Measurements from ENCODE around the gene TBC1D24. TPM values are rescaled to one million over a fixed set of nuclear protein-coding genes. Genes with fewer than 3 reads are reported as not detected.

Gene TBC1D24
- total RNA-seq, 4 donors from 2014 or later, result 5.6 to 16.2 (median 13.6) TPM

DNA sequence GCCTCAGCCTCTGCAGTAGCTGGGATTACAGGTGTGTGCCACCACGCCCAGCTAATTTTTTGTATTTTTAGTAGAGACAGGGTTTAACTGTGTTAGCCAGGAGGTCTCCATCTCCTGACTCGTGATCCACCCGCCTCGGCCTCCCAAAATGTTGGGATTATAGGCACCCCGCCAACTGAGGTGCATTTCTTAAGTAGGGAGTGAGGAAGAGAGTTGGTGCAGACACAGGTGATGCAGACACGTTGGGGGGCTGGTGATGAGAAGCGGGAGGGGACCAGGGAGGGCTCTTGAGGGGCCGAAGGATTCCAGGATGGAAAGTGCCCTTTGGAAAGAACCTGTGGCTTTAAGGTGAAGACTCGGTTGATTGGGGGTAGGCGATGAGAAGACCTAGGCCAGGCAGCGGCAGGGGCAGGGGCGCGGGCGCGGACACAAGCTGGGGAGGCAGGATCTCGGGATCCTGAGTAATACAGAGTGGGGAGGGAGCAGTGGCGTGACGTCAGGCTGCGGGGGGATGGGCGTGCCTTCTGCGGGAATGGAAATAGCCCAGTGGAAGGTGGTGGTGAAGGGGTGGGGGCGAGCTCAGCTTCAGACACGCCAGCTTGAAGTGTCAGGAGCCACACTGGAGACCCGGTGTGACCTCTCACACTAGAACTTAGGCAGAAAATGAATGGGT lies 36.3 kb downstream of the TBC1D24 start:
- Histone ChIP-seq H3K27ac (no peak overlapping the region), H3K4me3 (no peak overlapping the region), H3K27me3 (no peaks in the 10 kb centered on the region), H3K36me3 (no peaks in the 10 kb centered on the region), H3K4me1 (peaks cover 0 to 39% (median 35%) of the 10 kb centered on the region in 4 donors), H3K9me3 (no peaks in the 10 kb centered on the region)
- peak in 1 of 3 donors; percentile 74 for DNase-seq
- TF ChIP-seq, protein P1, sequence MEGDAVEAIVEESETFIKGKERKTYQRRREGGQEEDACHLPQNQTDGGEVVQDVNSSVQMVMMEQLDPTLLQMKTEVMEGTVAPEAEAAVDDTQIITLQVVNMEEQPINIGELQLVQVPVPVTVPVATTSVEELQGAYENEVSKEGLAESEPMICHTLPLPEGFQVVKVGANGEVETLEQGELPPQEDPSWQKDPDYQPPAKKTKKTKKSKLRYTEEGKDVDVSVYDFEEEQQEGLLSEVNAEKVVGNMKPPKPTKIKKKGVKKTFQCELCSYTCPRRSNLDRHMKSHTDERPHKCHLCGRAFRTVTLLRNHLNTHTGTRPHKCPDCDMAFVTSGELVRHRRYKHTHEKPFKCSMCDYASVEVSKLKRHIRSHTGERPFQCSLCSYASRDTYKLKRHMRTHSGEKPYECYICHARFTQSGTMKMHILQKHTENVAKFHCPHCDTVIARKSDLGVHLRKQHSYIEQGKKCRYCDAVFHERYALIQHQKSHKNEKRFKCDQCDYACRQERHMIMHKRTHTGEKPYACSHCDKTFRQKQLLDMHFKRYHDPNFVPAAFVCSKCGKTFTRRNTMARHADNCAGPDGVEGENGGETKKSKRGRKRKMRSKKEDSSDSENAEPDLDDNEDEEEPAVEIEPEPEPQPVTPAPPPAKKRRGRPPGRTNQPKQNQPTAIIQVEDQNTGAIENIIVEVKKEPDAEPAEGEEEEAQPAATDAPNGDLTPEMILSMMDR (IDR thresholded peaks at IDR 0.05), result no peak
- TF ChIP-seq POLR2A (IDR thresholded peaks at IDR 0.05), result no peak

DNA sequence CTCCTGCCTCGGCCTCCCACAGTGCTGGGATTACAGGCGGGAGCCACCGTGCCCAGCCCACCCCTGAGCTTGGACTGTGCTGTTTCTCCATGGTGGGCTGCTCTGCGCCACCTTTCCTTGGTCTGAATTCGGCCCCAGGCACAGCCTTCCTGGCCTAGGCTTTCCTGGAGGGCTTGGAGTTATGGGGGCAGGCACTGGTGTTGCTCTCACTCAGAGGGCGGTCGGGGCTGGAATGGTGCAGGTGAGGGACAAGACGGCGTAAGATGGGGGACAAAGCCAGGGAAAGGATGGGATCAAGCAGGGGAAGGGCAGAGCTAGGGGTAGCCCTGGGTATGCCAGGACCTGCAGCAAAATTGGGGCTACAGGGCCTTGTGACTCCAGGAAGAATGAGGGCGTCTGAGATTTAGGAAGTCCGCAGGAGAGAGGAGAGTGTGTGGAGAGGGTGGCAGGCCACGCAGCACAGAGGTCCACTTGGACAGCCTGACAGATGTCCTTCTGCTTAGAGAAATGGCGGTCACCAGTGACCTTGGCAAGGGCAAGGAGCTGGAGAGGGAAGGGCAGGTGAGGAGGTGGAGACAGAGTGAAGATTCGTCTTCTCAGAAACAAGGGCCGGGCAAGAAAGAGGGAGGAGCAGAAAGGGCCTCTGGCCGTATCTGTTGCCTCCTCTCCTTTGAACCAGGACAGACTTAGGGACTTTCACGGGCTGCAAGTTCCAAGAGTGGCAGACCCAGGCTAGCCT lies 37.2 kb downstream of the TBC1D24 start:
- TF ChIP-seq, protein P1 (IDR thresholded peaks at IDR 0.05), result no peak
- no peak for TF ChIP-seq POLR2A (IDR thresholded peaks at IDR 0.05)
- H3K4me3 ChIP-seq, result no peak overlapping the region
- H3K27ac ChIP-seq, result peak overlapping the region in 1 of 4 donors; percentile 100
- H3K9me3 ChIP-seq, result no peaks in the 10 kb centered on the region
- no peaks in the 10 kb centered on the region for H3K36me3 ChIP-seq
- no peaks in the 10 kb centered on the region for H3K27me3 ChIP-seq
- peaks cover 0 to 45% (median 43%) of the 10 kb centered on the region in 4 donors for H3K4me1 ChIP-seq
- DNase-seq, result no peak

DNA sequence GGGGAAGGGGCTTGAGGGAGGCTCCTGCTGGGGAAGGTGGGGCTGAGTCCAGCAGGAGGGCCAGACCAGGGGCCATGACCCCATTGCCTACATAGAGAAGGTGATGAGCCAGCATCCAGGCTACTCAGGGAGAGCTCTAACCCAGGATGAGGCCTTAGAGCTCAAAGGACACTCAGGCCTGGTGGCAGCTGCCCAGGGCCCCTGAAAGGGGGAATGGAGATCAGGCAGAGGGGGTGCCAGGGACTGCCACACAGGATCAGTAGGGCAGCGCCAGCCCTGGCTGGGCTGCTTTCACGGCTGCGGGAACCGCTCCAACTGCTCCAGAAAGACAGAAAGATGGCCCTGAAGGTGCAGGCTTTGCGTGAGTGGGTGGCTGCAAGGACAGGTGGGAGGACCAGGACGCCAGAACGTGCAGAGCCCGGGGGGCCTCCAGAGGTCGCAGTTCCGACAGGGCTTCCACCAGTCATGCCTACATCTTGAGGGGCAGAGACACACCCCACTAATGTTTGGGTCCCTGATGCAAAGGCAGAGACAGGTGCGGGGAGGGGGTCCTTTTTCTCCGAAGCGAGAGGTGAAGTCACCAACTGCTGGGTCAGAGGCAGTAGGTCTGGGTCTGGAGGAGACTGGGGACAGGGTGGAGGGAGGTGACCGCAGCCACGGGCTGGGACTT lies 37.9 kb downstream of the TBC1D24 start:
- no peaks in the 10 kb centered on the region for H3K36me3 ChIP-seq
- H3K27me3 ChIP-seq, result no peaks in the 10 kb centered on the region
- TF ChIP-seq, protein P1 (IDR thresholded peaks at IDR 0.05), result peak in 1 of 6 experiments; percentile 31
- TF ChIP-seq POLR2A (IDR thresholded peaks at IDR 0.05), result no peak
- peak in 2 of 3 donors; percentile 53 to 72 for DNase-seq
- no peaks in the 10 kb centered on the region for H3K9me3 ChIP-seq
- peaks cover 0 to 52% (median 40%) of the 10 kb centered on the region in 4 donors for H3K4me1 ChIP-seq
- H3K27ac ChIP-seq, result peak overlapping the region; percentile 96 to 100 (median 99)
- H3K4me3 ChIP-seq, result peak overlapping the region; percentile 77 to 100 (median 92)

DNA sequence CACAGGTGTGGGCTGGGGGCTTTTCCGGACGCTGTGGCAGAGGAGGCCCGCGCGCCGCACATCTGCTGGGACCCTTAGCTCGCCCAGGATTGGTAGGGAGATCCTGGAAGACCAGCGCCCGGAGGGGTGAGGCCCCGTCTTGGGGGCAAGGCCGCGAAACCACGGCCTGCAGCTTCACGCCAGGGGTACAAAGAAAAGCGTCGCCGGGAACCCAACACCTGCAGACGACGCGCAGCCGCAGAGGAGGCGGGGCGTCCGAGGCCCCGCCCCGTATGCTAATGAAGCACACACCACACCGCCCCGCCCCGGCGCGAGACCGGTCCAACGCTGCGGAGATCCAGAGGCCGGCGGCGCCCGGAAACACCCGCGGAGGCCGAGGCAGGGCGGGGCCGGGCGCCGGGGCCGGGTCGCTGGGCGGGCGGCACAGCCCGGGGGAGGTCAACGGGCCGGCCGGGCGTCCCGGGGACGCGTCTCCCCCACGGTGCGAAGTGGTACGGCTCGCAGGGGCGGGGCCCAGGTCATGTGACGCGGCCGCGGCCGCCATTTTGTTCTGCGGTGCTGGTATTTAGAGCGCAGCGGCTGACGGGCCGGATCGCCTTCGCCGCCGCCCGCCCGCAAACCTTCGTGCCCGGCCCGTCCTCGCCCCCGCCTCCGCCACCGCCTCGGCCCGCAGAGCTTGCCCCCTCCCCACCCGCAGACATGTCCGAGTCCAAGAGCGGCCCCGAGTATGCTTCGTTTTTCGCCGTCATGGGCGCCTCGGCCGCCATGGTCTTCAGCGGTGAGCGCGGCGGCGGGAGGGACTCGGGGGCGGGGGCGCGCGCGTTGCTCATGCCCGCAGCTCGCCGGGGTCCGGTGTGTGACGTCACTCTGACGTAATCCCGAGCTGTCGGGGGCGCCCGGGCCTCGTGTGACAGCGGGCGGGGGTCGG lies 38.7 kb downstream of the TBC1D24 start, which contains the start of gene ATP6V0C:
Gene ATP6V0C (plus strand): TSS at position 548 of the 928 bp plus-strand sequence. CDS start 152 bp downstream, at position 700.
- DNase-seq, result peak; percentile 97 to 98 (median 97)
- peak within 1 kb of the TSS; percentile 77 to 100 (median 92) for H3K4me3 ChIP-seq
- peaks cover 0 to under 1% (median 0%) of the 10 kb centered on the region in 3 donors for H3K36me3 ChIP-seq
- no peaks in the 10 kb centered on the region for H3K9me3 ChIP-seq
- H3K4me1 ChIP-seq, result peaks cover 0 to 60% (median 36%) of the 10 kb centered on the region in 4 donors
- TF ChIP-seq, protein P1 (IDR thresholded peaks at IDR 0.05), result no peak
- TF ChIP-seq POLR2A (IDR thresholded peaks at IDR 0.05), result peak; percentile 82 to 89
- H3K27ac ChIP-seq, result peak within 1 kb of the TSS; percentile 96 to 100 (median 99)
- H3K27me3 ChIP-seq, result no peaks in the 10 kb centered on the region
